Measurements from ENCODE around the gene FCHSD2.

- no peak for TF ChIP-seq CTCF (IDR thresholded peaks at IDR 0.05)
- TF ChIP-seq POLR2A (IDR thresholded peaks at IDR 0.05) = no peak
These were observed 274.1 kb downstream of the FCHSD2 start for GRCh38 chr11:72867970-72868369.
